Stimulated activated naive CD8-positive, alpha-beta T cell treated with anti-CD3 and anti-CD28 coated beads, Interleukin-15, Interleukin-2, amounts not matched to agents 100 U/mL and 50 U/mL, for 24 hours (primary cell): Measurements from ENCODE around the gene ARHGEF19.
"Not testable (repeated sequence)": the region's sequence is repeated elsewhere in the genome, so short reads cannot be mapped to it uniquely, and the experiment has no call there.

ENCODE experiments used
- ATAC-seq: fragments of 150-1000 bp; cut with Tn5 transposase; one replicate; pipeline ENCODE4 v1.10.0; 2021
- DNase-seq: peaks from one replicate; pipeline ENCODE4 v3.0.0; 2021

ARHGEF19 gene

DNA sequence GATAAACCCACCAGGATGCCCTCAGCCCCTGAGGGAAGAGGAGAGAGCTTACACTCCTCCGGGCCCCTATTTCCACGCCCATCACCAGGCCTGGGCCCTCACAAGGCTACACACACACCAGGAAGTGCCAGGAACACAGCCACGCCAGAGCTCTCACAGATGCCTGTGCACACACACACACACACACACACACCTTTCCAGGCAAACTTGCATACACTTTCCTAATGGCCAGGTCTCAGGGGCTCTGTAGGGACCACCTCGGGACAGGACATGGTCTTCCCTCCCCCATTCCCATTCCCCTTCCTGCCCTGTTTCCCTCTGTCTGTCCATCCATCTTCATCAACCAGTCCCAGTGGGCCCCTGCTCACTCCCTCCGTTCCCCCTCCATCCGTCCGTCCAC, 46.9 kb downstream of the ARHGEF19 start:
- DNase-seq, result no peak
- no peak for ATAC-seq

- ATAC-seq (no peak), DNase-seq (no peak)
These were observed 47.4 kb downstream of the ARHGEF19 start for GRCh38 chr1:16165073-16165364.

GRCh38 chr1:16164213-16165072, 48.0 kb downstream of the ARHGEF19 start:
- DNase-seq (no peak), ATAC-seq (peak; percentile 41)

DNA sequence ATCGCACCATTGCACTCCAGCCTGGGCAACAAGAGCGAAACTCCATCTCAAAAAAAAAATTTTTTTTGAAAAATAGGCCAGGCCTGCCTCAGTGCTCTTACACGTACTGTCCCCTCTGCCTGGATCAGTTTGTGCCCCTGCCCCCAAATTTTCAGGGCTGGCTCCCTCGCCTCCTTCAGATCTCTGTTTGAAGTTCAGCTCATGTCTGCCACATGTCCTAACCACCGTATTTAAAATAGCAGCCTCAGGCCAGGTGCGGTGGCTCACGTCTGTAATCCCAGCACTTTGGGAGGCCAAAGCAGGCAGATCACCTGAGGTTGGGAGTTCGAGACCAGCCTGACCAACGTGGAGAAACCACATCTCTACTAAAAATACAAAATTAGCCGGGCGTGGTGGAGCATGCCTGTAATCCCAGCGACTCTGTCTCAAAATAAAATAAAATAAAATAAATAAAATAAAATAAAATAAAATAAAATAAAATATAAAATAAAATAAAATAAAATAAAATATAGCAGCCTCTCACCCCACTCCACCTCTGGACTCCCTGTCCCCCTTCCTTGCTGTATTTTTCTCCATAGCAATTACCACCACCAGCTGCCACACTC, 48.7 kb downstream of the ARHGEF19 start:
- not testable (repeated sequence) for DNase-seq, ATAC-seq

GRCh38 chr1:16162163-16162822, 50.2 kb downstream of the ARHGEF19 start:
- DNase-seq (peak; percentile 65), ATAC-seq (peak; percentile 55)

DNA sequence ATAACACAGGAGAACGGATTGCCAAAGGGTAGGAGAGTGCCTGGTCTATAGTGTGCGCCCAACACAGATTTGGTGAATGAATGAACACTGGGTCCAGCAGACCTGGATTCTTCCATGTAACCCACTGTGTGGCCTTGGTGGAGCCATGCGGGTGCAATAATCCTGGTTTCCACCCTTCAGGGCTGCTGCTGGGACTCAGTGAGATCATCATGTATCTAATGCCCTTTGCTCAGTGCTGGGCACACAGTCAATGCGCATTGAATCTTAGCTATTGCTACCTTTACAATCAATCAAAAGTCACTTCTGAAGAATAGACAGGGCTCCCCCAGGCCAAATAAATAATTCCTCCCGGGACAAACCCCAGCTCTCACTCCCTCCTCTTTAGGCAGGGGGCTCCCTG, 50.7 kb downstream of the ARHGEF19 start:
- no peak for ATAC-seq
- no peak for DNase-seq

DNA sequence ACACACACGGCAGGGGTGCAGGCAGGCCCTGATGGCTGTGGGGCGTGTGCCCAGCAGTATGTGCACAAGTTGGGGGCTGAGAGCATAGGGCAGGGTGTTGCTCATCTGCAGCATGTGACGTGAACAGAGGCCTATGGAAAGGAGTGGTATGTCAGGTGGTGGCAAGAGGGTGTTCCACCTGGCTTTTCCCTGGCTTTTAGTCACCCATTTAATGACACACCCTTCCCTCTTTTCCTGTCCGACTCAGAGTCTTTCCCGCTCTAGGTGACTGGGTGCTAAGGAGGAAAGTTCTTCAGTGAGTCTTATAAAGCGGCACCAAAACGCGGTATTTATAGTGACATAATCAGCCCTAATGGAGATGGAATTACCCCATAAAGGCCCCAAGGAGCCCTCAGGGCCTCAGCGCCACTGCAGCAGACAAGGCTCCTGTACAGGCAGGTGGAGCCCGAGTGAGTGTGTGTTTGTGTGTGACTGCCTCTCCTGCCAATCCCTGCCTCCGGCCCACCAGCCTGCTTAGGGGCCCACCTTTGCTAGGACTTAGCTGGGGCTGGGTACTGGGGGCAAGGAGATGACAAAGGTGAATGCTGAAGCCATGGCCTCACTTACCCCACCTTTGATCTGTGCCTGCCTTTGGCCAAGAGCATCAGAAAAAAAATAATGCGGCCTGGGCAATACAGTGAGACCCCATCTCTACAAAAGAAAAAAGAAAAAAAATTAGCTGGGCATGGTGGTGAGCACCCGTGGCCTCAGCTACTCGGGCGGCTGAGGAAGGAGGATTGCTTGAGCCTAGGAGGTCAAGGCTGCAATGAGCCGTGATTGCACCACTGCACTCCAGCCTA, 53.2 kb downstream of the ARHGEF19 start:
- ATAC-seq (no peak), DNase-seq (no peak)

- no peak for DNase-seq
- no peak for ATAC-seq
These were observed 54.4 kb downstream of the ARHGEF19 start for GRCh38 chr1:16158025-16158424.

DNA sequence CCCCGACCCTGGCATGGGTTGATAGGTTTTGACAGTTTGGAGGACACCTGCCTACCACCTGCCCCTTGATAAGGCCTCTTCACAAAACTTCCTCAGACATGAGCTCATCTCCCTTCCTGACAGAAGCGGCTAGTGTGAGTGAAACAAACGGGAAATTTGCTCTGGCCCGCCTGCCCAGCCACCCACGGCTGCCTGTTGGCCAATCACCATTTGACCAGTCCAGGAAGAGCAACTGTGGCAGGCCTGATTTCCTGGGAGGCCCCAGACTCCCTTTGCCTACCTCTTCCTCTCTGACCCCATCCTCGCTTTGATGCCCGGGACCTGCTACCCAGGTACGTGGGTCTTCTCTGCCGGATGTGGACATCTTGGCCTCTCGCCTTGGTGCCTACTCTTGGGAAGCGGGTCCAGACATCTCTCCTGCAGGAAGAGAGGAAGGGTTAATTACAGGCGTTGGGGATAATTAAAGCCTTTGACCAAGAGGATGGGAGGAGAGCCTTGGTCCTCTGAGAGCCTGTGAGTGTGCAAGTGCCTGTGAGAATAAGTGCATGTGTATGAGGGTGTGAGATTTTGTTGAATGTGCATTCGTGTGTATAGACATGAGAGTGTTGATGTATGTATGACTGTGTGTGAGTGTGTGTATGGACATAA, 55.5 kb downstream of the ARHGEF19 start:
- DNase-seq, result no peak
- ATAC-seq, result no peak

- no peak for DNase-seq
- ATAC-seq, result no peak
These were observed 56.7 kb downstream of the ARHGEF19 start, which contains the start of gene EPHA2 for GRCh38 chr1:16155537-16156410. Gene EPHA2, minus strand, starts transcription at chr1:16156069. Its CDS starts 137 bp downstream, at chr1:16155932.

GRCh38 chr1:16153999-16154673, 58.3 kb downstream of the ARHGEF19 start:
- no peak for DNase-seq
- no peak for ATAC-seq

GRCh38 chr1:16153096-16153998, 59.1 kb downstream of the ARHGEF19 start:
- DNase-seq (no peak), ATAC-seq (no peak)

- no peak for ATAC-seq
- DNase-seq, result no peak
These were observed 59.9 kb downstream of the ARHGEF19 start for GRCh38 chr1:16152481-16153087.

DNA sequence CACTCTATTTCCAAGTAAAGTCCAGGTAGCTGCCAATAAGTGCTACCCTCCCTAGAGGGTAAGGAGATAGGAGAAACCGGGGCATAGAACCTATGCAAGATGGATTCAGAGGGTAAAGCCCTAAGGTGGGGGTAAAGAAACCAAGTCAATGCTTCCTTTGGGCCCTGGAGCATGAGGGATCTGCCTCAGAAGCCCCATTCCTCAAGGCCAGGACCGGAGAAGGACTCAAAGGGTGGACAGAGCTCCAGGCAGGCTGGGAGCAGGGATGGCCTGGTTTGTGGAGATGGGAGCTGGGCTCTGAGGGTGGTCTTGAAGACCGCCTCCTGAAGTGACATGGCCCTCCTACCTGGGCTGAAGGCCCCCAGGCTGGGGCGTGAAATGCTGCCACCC, 60.5 kb downstream of the ARHGEF19 start:
- ATAC-seq, result no peak

GRCh38 chr1:16151196-16151994, 61.1 kb downstream of the ARHGEF19 start:
- DNase-seq, result no peak
- no peak for ATAC-seq

More for the DNA sequence above, 60.5 kb downstream of the ARHGEF19 start:
- no peak for DNase-seq

DNA sequence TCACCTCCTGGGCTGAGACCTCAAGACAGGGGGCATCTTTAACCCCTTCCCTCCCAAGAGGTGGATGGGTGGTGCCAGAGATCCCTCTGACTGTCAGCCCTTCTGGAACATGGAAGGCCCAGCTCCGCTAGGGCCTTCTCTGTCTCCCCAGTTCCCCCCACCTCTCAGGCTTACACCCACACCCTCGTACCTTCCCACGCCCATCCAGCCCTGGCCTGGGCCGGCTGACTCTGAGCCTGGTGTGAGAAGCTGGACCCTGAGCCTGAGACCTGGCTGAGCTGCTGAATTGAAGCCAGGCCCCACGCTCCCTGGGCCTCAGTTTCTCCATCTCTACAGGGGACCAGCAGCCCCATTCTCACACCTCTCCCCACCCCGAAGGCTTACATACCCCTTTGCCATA, 61.9 kb downstream of the ARHGEF19 start:
- ATAC-seq (no peak), DNase-seq (no peak)

DNA sequence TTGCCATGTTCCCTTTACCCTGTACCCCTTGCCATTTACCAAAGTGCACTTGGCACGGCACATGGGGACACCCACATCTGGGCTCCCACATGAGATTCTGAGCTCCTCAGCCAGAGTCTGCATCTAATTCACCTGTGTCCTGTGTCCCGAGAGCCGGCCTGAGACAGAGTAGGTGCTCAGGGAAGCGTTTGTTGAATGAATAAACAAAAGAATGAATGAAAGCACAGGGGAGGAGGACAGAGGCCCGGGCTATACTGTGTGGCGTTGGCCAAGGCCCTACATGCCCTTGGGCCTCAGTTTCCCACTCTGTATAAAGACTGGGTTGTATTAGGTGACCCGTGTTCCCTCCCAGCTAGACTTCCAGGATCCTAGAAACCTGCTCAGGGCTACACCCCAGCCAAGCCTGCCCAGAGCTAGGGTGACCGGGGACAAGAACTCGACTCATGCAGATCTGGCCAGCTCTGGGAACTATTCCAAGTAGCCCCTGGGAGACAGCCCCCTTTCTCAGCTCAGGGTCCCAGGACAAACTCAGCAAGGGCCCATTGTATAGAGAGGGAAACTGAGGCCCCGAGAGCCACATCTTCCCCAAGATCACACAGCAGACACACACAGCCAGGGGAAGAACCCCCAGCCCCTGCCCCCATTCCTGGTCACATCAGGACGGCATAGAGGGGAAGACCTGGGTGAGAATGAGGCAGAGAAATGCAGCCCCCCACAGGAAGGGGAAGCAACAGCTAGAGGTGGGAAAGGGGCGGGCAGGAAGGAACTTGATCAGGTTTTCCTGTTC, 62.6 kb downstream of the ARHGEF19 start:
- no peak for DNase-seq
- ATAC-seq, result no peak
